ENCODE measurements around the gene KCTD2. TPM values are rescaled to one million over a fixed set of nuclear protein-coding genes. Genes with fewer than 3 reads are reported as not detected.
"Not testable (repeated sequence)": the region's sequence is repeated elsewhere in the genome, so short reads cannot be mapped to it uniquely, and the experiment has no call there.

Gene KCTD2
- total RNA-seq, 1 donor from 2014 or later: 22.9 TPM

- ATAC-seq (no peak), DNase-seq (no peak)
- Histone ChIP-seq H3K36me3 (peaks cover 29% of the 10 kb centered on the region), H3K27me3 (ENCODE audit: low read depth) (no peaks in the 10 kb centered on the region), H3K4me3 (no peak overlapping the region), H3K9me3 (no peaks in the 10 kb centered on the region), H3K27ac (no peak overlapping the region), H3K4me1 (no peaks in the 10 kb centered on the region)
- no peak for TF ChIP-seq CTCF (IDR thresholded peaks at IDR 0.05)
- intact Hi-C loops (cut with DNase I): no loop called here
These were observed 22.2 kb upstream of the KCTD2 start for GRCh38 chr17:75024686-75025397.

DNA sequence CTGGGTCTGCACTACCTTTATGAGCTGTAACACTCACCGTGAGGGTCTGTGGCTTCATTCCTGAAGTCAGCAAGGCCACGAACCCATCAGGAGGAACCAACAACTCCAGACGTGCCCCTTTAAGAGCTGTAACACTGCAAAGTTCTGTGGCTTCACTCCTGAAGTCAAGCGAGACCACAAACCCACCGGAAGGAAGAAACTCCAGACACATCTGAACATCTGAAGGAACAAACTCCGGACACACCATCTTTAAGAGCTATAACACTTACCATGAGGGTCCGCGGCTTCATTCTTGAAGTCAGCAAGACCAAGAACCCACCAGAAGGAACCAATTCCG, 21.7 kb upstream of the KCTD2 start:
- intact Hi-C loops (cut with DNase I); ATAC-seq; H3K4me3 ChIP-seq; H3K4me1 ChIP-seq; DNase-seq; H3K9me3 ChIP-seq; H3K27ac ChIP-seq; H3K27me3 ChIP-seq (ENCODE audit: low read depth): not testable (repeated sequence)
- H3K36me3 ChIP-seq: peaks cover 25% of the 10 kb centered on the region

- ATAC-seq; H3K9me3 ChIP-seq; H3K4me3 ChIP-seq; DNase-seq; H3K27ac ChIP-seq; intact Hi-C loops (cut with DNase I); H3K27me3 ChIP-seq (ENCODE audit: low read depth); H3K4me1 ChIP-seq: not testable (repeated sequence)
- H3K36me3 ChIP-seq: peaks cover 12% of the 10 kb centered on the region
These were observed 20.4 kb upstream of the KCTD2 start for GRCh38 chr17:75026650-75027049.

DNA sequence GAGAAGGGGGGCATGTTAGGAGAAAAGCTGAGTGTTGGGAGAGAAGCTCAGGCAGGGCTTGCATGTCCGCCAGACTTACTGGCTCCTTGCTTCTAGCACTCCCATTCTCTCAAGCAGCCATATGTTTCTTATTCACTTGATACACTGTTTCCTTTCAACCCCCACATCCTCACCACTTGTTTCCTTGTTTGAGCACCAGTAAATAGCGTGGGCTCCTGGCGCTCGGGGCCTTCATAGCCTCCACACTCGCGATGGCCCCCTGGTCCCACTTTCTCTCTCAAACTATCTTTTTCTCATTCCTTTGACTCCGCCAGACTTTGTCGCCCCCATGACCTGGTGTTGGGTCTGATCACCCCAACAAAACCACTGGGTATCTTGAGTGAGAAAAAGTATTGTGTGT, 16.9 kb upstream of the KCTD2 start:
- intact Hi-C loops (cut with DNase I): no loop called here
- ATAC-seq: no peak
- H3K4me3 ChIP-seq: no peak overlapping the region

GRCh38 chr17:75031972-75032719, 14.9 kb upstream of the KCTD2 start:
- Histone ChIP-seq H3K4me1 (peaks cover 44% of the 10 kb centered on the region), H3K9me3 (no peaks in the 10 kb centered on the region), H3K4me3 (peak overlapping the region; percentile 84), H3K27me3 (ENCODE audit: low read depth) (no peaks in the 10 kb centered on the region), H3K27ac (peak overlapping the region; percentile 44), H3K36me3 (no peaks in the 10 kb centered on the region)
- peak; percentile 10 to 52 for ATAC-seq
- TF ChIP-seq CTCF (IDR thresholded peaks at IDR 0.05): no peak
- DNase-seq: peak; percentile 68
- intact Hi-C loops (cut with DNase I): no loop called here

More for the DNA sequence above, 16.9 kb upstream of the KCTD2 start:
- Histone ChIP-seq H3K27me3 (ENCODE audit: low read depth) (no peaks in the 10 kb centered on the region), H3K9me3 (no peaks in the 10 kb centered on the region), H3K27ac (no peak overlapping the region), H3K36me3 (no peaks in the 10 kb centered on the region), H3K4me1 (peaks cover 24% of the 10 kb centered on the region)
- DNase-seq: no peak
- no peak for TF ChIP-seq CTCF (IDR thresholded peaks at IDR 0.05)

- peaks cover 1% of the 10 kb centered on the region for H3K36me3 ChIP-seq
- no peak for ATAC-seq
- intact Hi-C loops (cut with DNase I): no loop called here
- H3K9me3 ChIP-seq: no peaks in the 10 kb centered on the region
- H3K4me1 ChIP-seq: peaks cover 46% of the 10 kb centered on the region
- H3K27ac ChIP-seq: peak overlapping the region; percentile 44
- no peak for TF ChIP-seq CTCF (IDR thresholded peaks at IDR 0.05)
- H3K27me3 ChIP-seq (ENCODE audit: low read depth): no peaks in the 10 kb centered on the region
- peak overlapping the region; percentile 84 for H3K4me3 ChIP-seq
- DNase-seq: peak; percentile 49
These were observed 14.2 kb upstream of the KCTD2 start for GRCh38 chr17:75032720-75033280.
